Panc1 (cell line): ENCODE results near the gene FNDC10. TPM values are rescaled to one million over a fixed set of nuclear protein-coding genes. Genes with fewer than 3 reads are reported as not detected.
A peak's percentile ranks its signal among the peaks of the same experiment; 100 is the strongest.

Experiments used
- ATAC-seq: fragments of 200-7000 bp; cut with Tn5 transposase; 2 replicates; pipeline ENCODE4 v1.9.1; 2020; ENCODE audit warnings: mild to moderate bottlenecking, moderate library complexity
- BruUV-seq: library from RNA; stranded (reverse); fragments of 400-500 nt; replicated peaks from 2 replicates; lab custom pipeline; 2021; lab: Mats Ljungman, UMichigan
- CTCF ChIA-PET: fragments of 300-600 bp; sonication (Branson Sonifier 250); formaldehyde crosslinking; loops from one replicate; lab custom pipeline; 2022; ENCODE audit warnings: antibody characterized with exemption; lab: Charles Lee
- POLR2A ChIA-PET: fragments of 300-600 bp; sonication (Branson Sonifier 250); formaldehyde crosslinking; loops from one replicate; lab custom pipeline; 2022; ENCODE audit warnings: antibody characterized with exemption; lab: Charles Lee
- DNase-seq: peaks from one replicate; pipeline ENCODE4 v3.0.0-alpha.2; 2010; ENCODE audit warnings: low read depth, low spot score
- H3K27ac ChIP-seq: 2 replicates; pipeline ENCODE4 v1.5.1; 2011; ENCODE audit warnings: mild to moderate bottlenecking, low read length, inconsistent platforms
- H3K27me3 ChIP-seq: fragments of 200-500 bp; sonication (Bioruptor generic); 2 replicates; pipeline ENCODE4 v1.6.0; 2014; ENCODE audit warnings: low read length, inconsistent platforms; ENCODE audit not compliant: control insufficient read depth, insufficient read depth
- H3K36me3 ChIP-seq: fragments of 200-500 bp; sonication (Bioruptor generic); 2 replicates; pipeline ENCODE4 v1.5.1; 2014; ENCODE audit warnings: inconsistent platforms, mild to moderate bottlenecking, low read length, moderate library complexity; ENCODE audit not compliant: control insufficient read depth, insufficient read depth
- H3K4me1 ChIP-seq: 2 replicates; pipeline ENCODE4 v1.5.1; 2011; ENCODE audit warnings: inconsistent platforms, mild to moderate bottlenecking, low read length, moderate library complexity; ENCODE audit not compliant: control insufficient read depth, insufficient read depth
- H3K4me3 ChIP-seq, 2 experiments: 2 replicates each; pipeline ENCODE4 v1.5.1; 2011 to 2012; ENCODE audit warnings: low read depth in 2 of 2, low read length in 2 of 2, mild to moderate bottlenecking in 2 of 2, inconsistent platforms in 1 of 2, moderate library complexity in 1 of 2
- H3K9me3 ChIP-seq: fragments of 200-500 bp; sonication (Bioruptor generic); 2 replicates; pipeline ENCODE4 v1.5.1; 2014; ENCODE audit warnings: low read depth, mild to moderate bottlenecking, inconsistent platforms, low read length, moderate library complexity; ENCODE audit not compliant: control insufficient read depth, insufficient read depth
- POLR2AphosphoS5 ChIP-seq: IDR thresholded peaks from 2 replicates; pipeline ENCODE4 v1.6.1; 2012; ENCODE audit warnings: mild to moderate bottlenecking, low read depth, low read length, moderate library complexity
- REST ChIP-seq, 2 experiments: IDR thresholded peaks; 2 replicates each; pipeline ENCODE4 v1.6.1; 2011 to 2012; ENCODE audit warnings: low read depth in 2 of 2, control low read depth in 1 of 2, low read length in 1 of 2, mild to moderate bottlenecking in 1 of 2, moderate library complexity in 1 of 2; ENCODE audit not compliant: insufficient read depth in 1 of 2
- SIN3A ChIP-seq: IDR thresholded peaks from 2 replicates; pipeline ENCODE4 v1.6.1; 2012; ENCODE audit warnings: low read depth, mild to moderate bottlenecking, low read length, moderate library complexity, borderline replicate concordance; ENCODE audit not compliant: insufficient read depth
- TCF7L2 ChIP-seq: IDR thresholded peaks from 2 replicates; pipeline ENCODE4 v1.6.1; 2011; ENCODE audit warnings: mild to moderate bottlenecking, low read depth, low read length, inconsistent platforms
- in situ Hi-C: cut with HindIII; loops from 2 replicates; pipeline ENCODE4 v1.10.0; 2016; ENCODE audit warnings: low sequenced_read_pairs, low pct_unique_long_range_greater_than_20kb
- intact Hi-C: fragments of 100-400 bp; cut with micrococcal nuclease; formaldehyde crosslinking; loops from one replicate; pipeline ENCODE4 v1.10.0; 2022; ENCODE audit not compliant: unreplicated experiment
- total RNA-seq: library from RNA; stranded (reverse); gene quantifications from one replicate; pipeline ENCODE4 v1.2.1, GENCODE V29; 2021; ENCODE audit not compliant: unreplicated experiment
- TF ChIP-seq, protein P1 (sequence below): fragments of 450-650 bp; IDR thresholded peaks from 2 replicates; pipeline ENCODE4 v1.5.1; 2017; ENCODE audit warnings: mild to moderate bottlenecking

FNDC10 gene
- total RNA-seq, 1 experiment from 2014 or later: 16.2 TPM

GRCh38 chr1:1574721-1575537, 25.0 kb downstream of the FNDC10 start, which contains the start of gene SSU72:
Gene SSU72 (minus strand): TSS chr1:1574863. CDS start chr1:1574557, 306 bp downstream.
- peak within 1 kb of the TSS; percentile 96 to 98 for H3K4me3 ChIP-seq
- no peaks in the 10 kb centered on the region for H3K27me3 ChIP-seq
- intact Hi-C loops (no loop called here), in situ Hi-C loops (no loop called here)
- POLR2A ChIA-PET: interaction anchor here (1.3 kb wide), 1 partner anchor 22 kb away, joined by 4 read pairs; no protein-coding TSS in a partner anchor
- H3K36me3 ChIP-seq: peaks cover 6% of the 10 kb centered on the region; the same call in 1 of the 2 replicates
- peaks cover 6% of the 10 kb centered on the region for H3K4me1 ChIP-seq
- TF ChIP-seq POLR2AphosphoS5 (peak; percentile 91), REST (IDR thresholded peaks at IDR 0.05; ENCODE audit: insufficient read depth in 1 of 2, low read depth in 2 of 2, low read length in 1 of 2) (peak in 1 of 2 experiments; percentile 60; a peak in 1 of 4 replicates), SIN3A (peak; percentile 79; the same call in 1 of the 2 replicates), TCF7L2 (peak; percentile 83)
- TF ChIP-seq, protein P1, sequence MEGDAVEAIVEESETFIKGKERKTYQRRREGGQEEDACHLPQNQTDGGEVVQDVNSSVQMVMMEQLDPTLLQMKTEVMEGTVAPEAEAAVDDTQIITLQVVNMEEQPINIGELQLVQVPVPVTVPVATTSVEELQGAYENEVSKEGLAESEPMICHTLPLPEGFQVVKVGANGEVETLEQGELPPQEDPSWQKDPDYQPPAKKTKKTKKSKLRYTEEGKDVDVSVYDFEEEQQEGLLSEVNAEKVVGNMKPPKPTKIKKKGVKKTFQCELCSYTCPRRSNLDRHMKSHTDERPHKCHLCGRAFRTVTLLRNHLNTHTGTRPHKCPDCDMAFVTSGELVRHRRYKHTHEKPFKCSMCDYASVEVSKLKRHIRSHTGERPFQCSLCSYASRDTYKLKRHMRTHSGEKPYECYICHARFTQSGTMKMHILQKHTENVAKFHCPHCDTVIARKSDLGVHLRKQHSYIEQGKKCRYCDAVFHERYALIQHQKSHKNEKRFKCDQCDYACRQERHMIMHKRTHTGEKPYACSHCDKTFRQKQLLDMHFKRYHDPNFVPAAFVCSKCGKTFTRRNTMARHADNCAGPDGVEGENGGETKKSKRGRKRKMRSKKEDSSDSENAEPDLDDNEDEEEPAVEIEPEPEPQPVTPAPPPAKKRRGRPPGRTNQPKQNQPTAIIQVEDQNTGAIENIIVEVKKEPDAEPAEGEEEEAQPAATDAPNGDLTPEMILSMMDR: no peak
- peak within 1 kb of the TSS; percentile 97 for H3K27ac ChIP-seq
- no peaks in the 10 kb centered on the region for H3K9me3 ChIP-seq
- CTCF ChIA-PET: no interaction called here
- TSS peak; percentile 97 for BruUV-seq
- ATAC-seq (peak; percentile 93), DNase-seq (peak; percentile 50)

GRCh38 chr1:1573843-1574720, 25.9 kb downstream of the FNDC10 start:
- ATAC-seq: peak; percentile 88
- Histone ChIP-seq H3K4me3 (peak overlapping the region; percentile 96 to 98), H3K4me1 (peaks cover 14% of the 10 kb centered on the region), H3K9me3 (no peaks in the 10 kb centered on the region), H3K36me3 (peaks cover 6% of the 10 kb centered on the region; the same call in 1 of the 2 replicates), H3K27ac (peak overlapping the region; percentile 84), H3K27me3 (no peaks in the 10 kb centered on the region)
- POLR2A ChIA-PET: no interaction called here
- no TSS peak for BruUV-seq
- TF ChIP-seq, protein P1: no peak
- TF ChIP-seq POLR2AphosphoS5 (no peak), REST (IDR thresholded peaks at IDR 0.05; ENCODE audit: insufficient read depth in 1 of 2, low read depth in 2 of 2, low read length in 1 of 2) (no peak), TCF7L2 (no peak), SIN3A (no peak)
- DNase-seq: no peak
- intact Hi-C loops: no loop called here
- in situ Hi-C loops: no loop called here
- CTCF ChIA-PET: interaction anchor here (0.6 kb wide), 1 partner anchor 211 kb away, joined by 3 read pairs; no protein-coding TSS in a partner anchor
